A549 (cell line): ENCODE results near the gene SMAP1.

Experiments
- EP300 ChIP-seq, 2 experiments: fragments of >200 bp; sonication (Bioruptor Twin); formaldehyde crosslinking; IDR thresholded peaks; 2 replicates in 1 of 2; 3 replicates in 1 of 2; pipeline ENCODE4 v1.6.1; 2016 to 2017
- ESRRA ChIP-seq: fragments of 150-350 bp; IDR thresholded peaks from 2 replicates; pipeline ENCODE4 v1.6.1; 2014; ENCODE audit warnings: mild to moderate bottlenecking, low read length, borderline replicate concordance
- JUNB ChIP-seq: fragments of >200 bp; sonication (Bioruptor Twin); formaldehyde crosslinking; IDR thresholded peaks from 2 replicates; pipeline ENCODE4 v1.6.1; 2016
- MAFK ChIP-seq: fragments of 450-650 bp; IDR thresholded peaks from 2 replicates; pipeline ENCODE4 v1.6.1; 2014; ENCODE audit not compliant: partially characterized antibody
- SMC3 ChIP-seq: fragments of >200 bp; sonication (Bioruptor Twin); formaldehyde crosslinking; IDR thresholded peaks from 3 replicates; pipeline ENCODE4 v1.6.1; 2018; ENCODE audit warnings: inconsistent platforms
- TF ChIP-seq, protein P1 (sequence below): fragments of >200 bp; sonication (Bioruptor Twin); formaldehyde crosslinking; IDR thresholded peaks from 3 replicates; pipeline ENCODE4 v1.5.1; 2016
- TF ChIP-seq, protein P2 (sequence below): fragments of 200-600 bp; sonication (generic); IDR thresholded peaks from 2 replicates; pipeline ENCODE4 v1.6.1; 2016; ENCODE audit warnings: antibody characterized with exemption, mild to moderate bottlenecking, moderate library complexity

DNA sequence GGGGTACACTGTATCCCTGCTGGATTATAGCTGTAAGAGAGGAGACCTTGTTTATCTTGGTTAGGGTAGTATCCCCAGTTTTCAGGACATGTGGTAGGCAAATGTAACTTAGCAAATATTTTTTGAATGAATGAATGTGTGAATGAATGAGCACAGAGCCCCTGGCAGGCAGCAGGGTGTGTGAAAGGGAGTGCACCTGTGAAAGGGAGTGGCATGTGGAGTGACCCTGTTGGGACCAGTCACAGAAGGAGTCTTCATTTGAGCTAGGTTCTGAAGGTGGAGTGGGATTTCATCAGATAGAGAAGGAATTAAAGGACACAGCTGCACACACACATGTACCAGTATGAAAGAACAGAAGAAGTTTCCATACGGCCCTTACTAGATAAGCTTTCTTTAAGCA, 4.9 kb downstream of the SMAP1 start:
- TF ChIP-seq, protein P1, sequence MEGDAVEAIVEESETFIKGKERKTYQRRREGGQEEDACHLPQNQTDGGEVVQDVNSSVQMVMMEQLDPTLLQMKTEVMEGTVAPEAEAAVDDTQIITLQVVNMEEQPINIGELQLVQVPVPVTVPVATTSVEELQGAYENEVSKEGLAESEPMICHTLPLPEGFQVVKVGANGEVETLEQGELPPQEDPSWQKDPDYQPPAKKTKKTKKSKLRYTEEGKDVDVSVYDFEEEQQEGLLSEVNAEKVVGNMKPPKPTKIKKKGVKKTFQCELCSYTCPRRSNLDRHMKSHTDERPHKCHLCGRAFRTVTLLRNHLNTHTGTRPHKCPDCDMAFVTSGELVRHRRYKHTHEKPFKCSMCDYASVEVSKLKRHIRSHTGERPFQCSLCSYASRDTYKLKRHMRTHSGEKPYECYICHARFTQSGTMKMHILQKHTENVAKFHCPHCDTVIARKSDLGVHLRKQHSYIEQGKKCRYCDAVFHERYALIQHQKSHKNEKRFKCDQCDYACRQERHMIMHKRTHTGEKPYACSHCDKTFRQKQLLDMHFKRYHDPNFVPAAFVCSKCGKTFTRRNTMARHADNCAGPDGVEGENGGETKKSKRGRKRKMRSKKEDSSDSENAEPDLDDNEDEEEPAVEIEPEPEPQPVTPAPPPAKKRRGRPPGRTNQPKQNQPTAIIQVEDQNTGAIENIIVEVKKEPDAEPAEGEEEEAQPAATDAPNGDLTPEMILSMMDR: no peak
- TF ChIP-seq ESRRA (no peak), EP300 (IDR thresholded peaks at IDR 0.05) (no peak), MAFK (no peak), SMC3 (no peak), JUNB (no peak)
- TF ChIP-seq, protein P2, sequence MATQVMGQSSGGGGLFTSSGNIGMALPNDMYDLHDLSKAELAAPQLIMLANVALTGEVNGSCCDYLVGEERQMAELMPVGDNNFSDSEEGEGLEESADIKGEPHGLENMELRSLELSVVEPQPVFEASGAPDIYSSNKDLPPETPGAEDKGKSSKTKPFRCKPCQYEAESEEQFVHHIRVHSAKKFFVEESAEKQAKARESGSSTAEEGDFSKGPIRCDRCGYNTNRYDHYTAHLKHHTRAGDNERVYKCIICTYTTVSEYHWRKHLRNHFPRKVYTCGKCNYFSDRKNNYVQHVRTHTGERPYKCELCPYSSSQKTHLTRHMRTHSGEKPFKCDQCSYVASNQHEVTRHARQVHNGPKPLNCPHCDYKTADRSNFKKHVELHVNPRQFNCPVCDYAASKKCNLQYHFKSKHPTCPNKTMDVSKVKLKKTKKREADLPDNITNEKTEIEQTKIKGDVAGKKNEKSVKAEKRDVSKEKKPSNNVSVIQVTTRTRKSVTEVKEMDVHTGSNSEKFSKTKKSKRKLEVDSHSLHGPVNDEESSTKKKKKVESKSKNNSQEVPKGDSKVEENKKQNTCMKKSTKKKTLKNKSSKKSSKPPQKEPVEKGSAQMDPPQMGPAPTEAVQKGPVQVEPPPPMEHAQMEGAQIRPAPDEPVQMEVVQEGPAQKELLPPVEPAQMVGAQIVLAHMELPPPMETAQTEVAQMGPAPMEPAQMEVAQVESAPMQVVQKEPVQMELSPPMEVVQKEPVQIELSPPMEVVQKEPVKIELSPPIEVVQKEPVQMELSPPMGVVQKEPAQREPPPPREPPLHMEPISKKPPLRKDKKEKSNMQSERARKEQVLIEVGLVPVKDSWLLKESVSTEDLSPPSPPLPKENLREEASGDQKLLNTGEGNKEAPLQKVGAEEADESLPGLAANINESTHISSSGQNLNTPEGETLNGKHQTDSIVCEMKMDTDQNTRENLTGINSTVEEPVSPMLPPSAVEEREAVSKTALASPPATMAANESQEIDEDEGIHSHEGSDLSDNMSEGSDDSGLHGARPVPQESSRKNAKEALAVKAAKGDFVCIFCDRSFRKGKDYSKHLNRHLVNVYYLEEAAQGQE: no peak
